ENCODE results near the gene ALG5. TPM values are rescaled to one million over a fixed set of nuclear protein-coding genes. Genes with fewer than 3 reads are reported as not detected.

Gene ALG5
- total RNA-seq, 5 donors from 2014 or later (not counting 1 experiment from before 2014, with no cell fraction given), result 15.8 to 20.3 (median 19.1) TPM

DNA sequence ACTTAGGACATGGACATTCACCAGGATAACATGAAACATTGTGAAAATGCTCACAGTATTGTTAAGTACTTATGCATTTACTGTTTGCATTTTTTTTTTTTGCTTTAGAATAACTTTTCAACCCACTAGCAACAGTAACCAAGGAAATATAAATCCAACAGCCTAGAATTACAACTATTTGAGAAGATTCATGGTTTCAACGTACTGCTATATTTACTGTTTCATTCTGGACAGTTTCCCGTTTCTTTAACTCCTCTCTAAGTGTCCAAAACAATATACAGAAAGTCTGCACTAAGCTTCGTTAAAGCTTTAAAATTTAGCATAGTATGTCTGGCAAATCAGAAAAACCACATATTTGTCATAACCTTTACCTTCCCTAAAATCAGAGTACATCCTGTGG lies 81.8 kb downstream of the ALG5 start:
- ChIA-PET POLR2A (no interaction called here), CTCF (no interaction called here)
- Histone ChIP-seq H3K4me1 (ENCODE audit: control insufficient read depth in 1 of 2, extremely low read depth in 1 of 2, insufficient read depth in 2 of 2, low read length in 2 of 2) (peaks cover 2 to 8% of the 10 kb centered on the region in 2 experiments), H3K27me3 (replicated peaks in 1 of 2; ENCODE audit: control insufficient read depth in 2 of 2, extremely low read depth in 1 of 2, insufficient read depth in 2 of 2, low read length in 1 of 2) (peaks cover 11 to 20% of the 10 kb centered on the region in 2 experiments), H3K36me3 (ENCODE audit: control insufficient read depth in 2 of 2, extremely low read depth in 1 of 2, insufficient read depth in 1 of 2, low read length in 1 of 2) (no peaks in the 10 kb centered on the region), H3K27ac (ENCODE audit: low read length) (no peak overlapping the region), H3K9me3 (no peaks in the 10 kb centered on the region), H3K4me3 (ENCODE audit: control insufficient read depth in 1 of 2, extremely low read depth in 1 of 2, low read length in 1 of 2) (no peak overlapping the region)
- Mint-ChIP-seq H3K27ac (no peak overlapping the region), H3K36me3 (no peaks in the 10 kb centered on the region), H3K27me3 (peaks cover 44 to 67% of the 10 kb centered on the region in 2 donors), H3K4me1 (peaks cover 0 to 12% (median 11%) of the 10 kb centered on the region in 3 donors), H3K9me3 (no peaks in the 10 kb centered on the region), H3K4me3 (no peak overlapping the region)
- 79% methylated on average over 2 of the region's 3 CpGs for WGBS (ENCODE audit: insufficient coverage)
- ATAC-seq (replicated peaks in 1 of 4), result no peak
- DNase-seq, result no peak

DNA sequence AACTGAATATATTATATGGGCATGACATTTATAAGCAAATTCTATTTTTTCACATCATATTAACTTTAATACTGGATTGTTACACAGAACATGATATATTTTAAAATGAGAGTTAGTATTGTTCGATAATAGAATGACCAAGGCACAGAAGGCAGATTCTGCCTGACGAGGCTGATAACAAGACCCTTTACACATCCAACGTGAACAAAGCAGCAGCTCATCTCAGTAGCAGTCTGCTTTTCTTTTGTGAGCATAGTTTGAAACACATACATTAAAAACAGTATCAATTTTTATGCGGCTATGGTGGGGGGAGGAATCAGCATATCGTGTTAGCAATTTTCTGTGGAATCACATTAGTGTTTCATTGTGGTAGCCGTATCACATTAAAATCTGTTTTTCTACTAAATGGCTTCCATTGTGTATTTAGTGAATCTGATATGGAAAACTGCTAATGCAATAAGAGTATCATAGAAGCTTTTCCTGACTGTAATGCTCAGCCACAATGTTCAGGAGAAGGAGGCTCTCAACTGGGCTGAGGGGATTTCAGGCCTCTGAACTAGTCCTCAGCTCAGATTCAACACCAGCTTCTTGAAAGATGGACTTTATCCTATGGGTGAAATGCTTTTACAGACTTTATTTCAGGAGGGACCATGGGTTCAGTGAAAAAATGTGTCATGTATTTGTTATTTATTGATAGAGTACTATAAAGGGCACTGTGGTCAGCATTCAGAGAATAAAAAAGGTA lies 83.1 kb downstream of the ALG5 start:
- peaks cover 2 to 8% of the 10 kb centered on the region in 2 experiments for H3K4me1 ChIP-seq (ENCODE audit: control insufficient read depth in 1 of 2, extremely low read depth in 1 of 2, insufficient read depth in 2 of 2, low read length in 2 of 2)
- ChIA-PET CTCF (no interaction called here), POLR2A (no interaction called here)
- H3K9me3 Mint-ChIP-seq, result no peaks in the 10 kb centered on the region
- peaks cover 7 to 19% of the 10 kb centered on the region in 2 experiments for H3K27me3 ChIP-seq (replicated peaks in 1 of 2; ENCODE audit: control insufficient read depth in 2 of 2, extremely low read depth in 1 of 2, insufficient read depth in 2 of 2, low read length in 1 of 2)
- H3K9me3 ChIP-seq, result no peaks in the 10 kb centered on the region
- H3K4me1 Mint-ChIP-seq, result peaks cover 0 to 12% (median 11%) of the 10 kb centered on the region in 3 donors
- no peak overlapping the region for H3K4me3 Mint-ChIP-seq
- no peak overlapping the region for H3K4me3 ChIP-seq (ENCODE audit: control insufficient read depth in 1 of 2, extremely low read depth in 1 of 2, low read length in 1 of 2)
- no peaks in the 10 kb centered on the region for H3K36me3 ChIP-seq (ENCODE audit: control insufficient read depth in 2 of 2, extremely low read depth in 1 of 2, insufficient read depth in 1 of 2, low read length in 1 of 2)
- H3K27ac Mint-ChIP-seq, result no peak overlapping the region
- H3K27ac ChIP-seq (ENCODE audit: low read length), result no peak overlapping the region
- ATAC-seq (replicated peaks in 1 of 4), result no peak
- 100% methylated on average over 1 of the region's 6 CpGs for WGBS (ENCODE audit: insufficient coverage)
- no peak for DNase-seq
- no peaks in the 10 kb centered on the region for H3K36me3 Mint-ChIP-seq
- H3K27me3 Mint-ChIP-seq, result peaks cover 40 to 57% of the 10 kb centered on the region in 2 donors

DNA sequence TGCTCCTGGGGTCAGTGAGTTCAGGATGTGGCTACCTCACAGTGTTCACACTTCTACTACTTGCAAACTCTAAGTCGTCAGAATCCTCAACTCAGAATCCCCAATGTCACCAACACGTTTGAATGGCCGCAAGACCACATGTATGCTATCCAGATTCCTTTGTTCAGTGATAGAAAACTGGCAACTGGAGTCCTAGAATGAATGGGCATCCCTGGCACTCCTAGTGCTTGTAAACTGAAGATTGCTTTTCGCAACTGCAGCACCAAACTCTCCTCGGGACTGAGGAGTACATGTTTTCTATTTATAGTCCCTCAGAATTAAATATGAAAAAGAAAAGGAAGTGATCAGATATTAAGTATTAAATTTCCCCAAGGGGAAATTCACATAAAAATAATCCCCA lies 84.0 kb downstream of the ALG5 start:
- ChIA-PET CTCF (no interaction called here), POLR2A (no interaction called here)
- no peak overlapping the region for H3K27ac ChIP-seq (ENCODE audit: low read length)
- Mint-ChIP-seq H3K36me3 (no peaks in the 10 kb centered on the region), H3K27ac (no peak overlapping the region), H3K9me3 (no peaks in the 10 kb centered on the region), H3K27me3 (peaks cover 43 to 56% of the 10 kb centered on the region in 2 donors), H3K4me3 (no peak overlapping the region), H3K4me1 (peaks cover 0 to 9% (median 8%) of the 10 kb centered on the region in 3 donors)
- no peak for DNase-seq
- H3K9me3 ChIP-seq, result no peaks in the 10 kb centered on the region
- no peak overlapping the region for H3K4me3 ChIP-seq (ENCODE audit: control insufficient read depth in 1 of 2, extremely low read depth in 1 of 2, low read length in 1 of 2)
- peaks cover 5 to 12% of the 10 kb centered on the region in 2 experiments for H3K27me3 ChIP-seq (replicated peaks in 1 of 2; ENCODE audit: control insufficient read depth in 2 of 2, extremely low read depth in 1 of 2, insufficient read depth in 2 of 2, low read length in 1 of 2)
- no peak for ATAC-seq (replicated peaks in 1 of 4)
- no peaks in the 10 kb centered on the region for H3K36me3 ChIP-seq (ENCODE audit: control insufficient read depth in 2 of 2, extremely low read depth in 1 of 2, insufficient read depth in 1 of 2, low read length in 1 of 2)
- 52% methylated on average over 2 of the region's 5 CpGs for WGBS (ENCODE audit: insufficient coverage)
- peaks cover 2 to 8% of the 10 kb centered on the region in 2 experiments for H3K4me1 ChIP-seq (ENCODE audit: control insufficient read depth in 1 of 2, extremely low read depth in 1 of 2, insufficient read depth in 2 of 2, low read length in 2 of 2)

DNA sequence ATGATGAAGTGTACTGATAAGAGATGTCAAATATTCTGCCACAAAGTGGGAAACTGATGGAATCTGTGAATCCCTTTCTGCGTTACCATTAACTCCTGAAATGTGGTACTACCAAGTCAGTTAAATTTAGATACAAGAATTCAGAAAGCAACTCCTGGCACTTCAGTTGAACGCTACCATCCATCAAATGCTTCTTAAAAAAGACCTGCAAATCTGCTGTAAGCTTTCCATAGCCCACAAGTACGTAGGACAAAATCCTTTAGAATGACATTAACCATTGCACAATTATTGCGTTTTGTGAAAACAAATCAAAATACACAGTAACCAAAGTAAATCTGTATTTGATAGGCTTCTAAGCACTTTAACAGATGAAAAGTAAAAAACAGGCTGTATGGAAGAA lies 84.5 kb downstream of the ALG5 start:
- ChIA-PET CTCF (no interaction called here), POLR2A (no interaction called here)
- peaks cover 2 to 6% of the 10 kb centered on the region in 2 experiments for H3K4me1 ChIP-seq (ENCODE audit: control insufficient read depth in 1 of 2, extremely low read depth in 1 of 2, insufficient read depth in 2 of 2, low read length in 2 of 2)
- H3K27ac ChIP-seq (ENCODE audit: low read length), result no peak overlapping the region
- H3K4me1 Mint-ChIP-seq, result peaks cover 0 to 9% (median 8%) of the 10 kb centered on the region in 3 donors
- no peak overlapping the region for H3K27ac Mint-ChIP-seq
- H3K27me3 Mint-ChIP-seq, result peaks cover 43 to 56% of the 10 kb centered on the region in 2 donors
- H3K9me3 ChIP-seq, result no peaks in the 10 kb centered on the region
- DNase-seq, result no peak
- no peaks in the 10 kb centered on the region for H3K36me3 ChIP-seq (ENCODE audit: control insufficient read depth in 2 of 2, extremely low read depth in 1 of 2, insufficient read depth in 1 of 2, low read length in 1 of 2)
- H3K36me3 Mint-ChIP-seq, result no peaks in the 10 kb centered on the region
- WGBS (ENCODE audit: insufficient coverage), result 100% methylated on average over 2 of the region's 4 CpGs
- no peak for ATAC-seq (replicated peaks in 1 of 4)
- H3K4me3 Mint-ChIP-seq, result no peak overlapping the region
- H3K4me3 ChIP-seq (ENCODE audit: control insufficient read depth in 1 of 2, extremely low read depth in 1 of 2, low read length in 1 of 2), result no peak overlapping the region
- H3K9me3 Mint-ChIP-seq, result no peaks in the 10 kb centered on the region
- H3K27me3 ChIP-seq (replicated peaks in 1 of 2; ENCODE audit: control insufficient read depth in 2 of 2, extremely low read depth in 1 of 2, insufficient read depth in 2 of 2, low read length in 1 of 2), result peaks cover 5 to 10% of the 10 kb centered on the region in 2 experiments

DNA sequence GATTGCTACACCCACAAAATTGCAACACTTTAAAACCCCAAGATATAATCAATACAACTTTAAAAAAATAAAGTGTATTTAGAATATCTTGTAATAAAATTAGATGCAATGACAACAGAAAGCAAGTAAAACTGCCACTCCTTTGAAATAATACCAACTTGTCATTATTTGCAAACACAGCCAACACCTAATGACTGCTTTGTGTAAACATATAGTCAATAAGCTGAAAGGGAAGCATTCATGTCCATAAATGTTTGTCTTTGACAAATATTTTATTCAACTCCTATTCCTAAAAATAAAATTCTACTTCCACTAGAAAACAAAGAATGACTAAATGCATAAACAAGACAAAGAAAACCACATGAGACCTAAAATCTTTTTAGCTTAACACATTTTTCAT lies 85.7 kb downstream of the ALG5 start:
- Histone ChIP-seq H3K27ac (ENCODE audit: low read length) (no peak overlapping the region), H3K27me3 (replicated peaks in 1 of 2; ENCODE audit: control insufficient read depth in 2 of 2, extremely low read depth in 1 of 2, insufficient read depth in 2 of 2, low read length in 1 of 2) (peaks cover 5% of the 10 kb centered on the region in 2 experiments), H3K36me3 (ENCODE audit: control insufficient read depth in 2 of 2, extremely low read depth in 1 of 2, insufficient read depth in 1 of 2, low read length in 1 of 2) (no peaks in the 10 kb centered on the region), H3K4me3 (ENCODE audit: control insufficient read depth in 1 of 2, extremely low read depth in 1 of 2, low read length in 1 of 2) (no peak overlapping the region), H3K9me3 (no peaks in the 10 kb centered on the region), H3K4me1 (ENCODE audit: control insufficient read depth in 1 of 2, extremely low read depth in 1 of 2, insufficient read depth in 2 of 2, low read length in 2 of 2) (no peaks in the 10 kb centered on the region)
- Mint-ChIP-seq H3K4me3 (no peak overlapping the region), H3K36me3 (no peaks in the 10 kb centered on the region), H3K9me3 (no peaks in the 10 kb centered on the region), H3K4me1 (no peaks in the 10 kb centered on the region), H3K27me3 (peaks cover 36 to 47% of the 10 kb centered on the region in 2 donors), H3K27ac (no peak overlapping the region)
- CTCF ChIA-PET, result no interaction called here
- DNase-seq (no peak), ATAC-seq (replicated peaks in 1 of 4) (no peak)
- POLR2A ChIA-PET, result no interaction called here

DNA sequence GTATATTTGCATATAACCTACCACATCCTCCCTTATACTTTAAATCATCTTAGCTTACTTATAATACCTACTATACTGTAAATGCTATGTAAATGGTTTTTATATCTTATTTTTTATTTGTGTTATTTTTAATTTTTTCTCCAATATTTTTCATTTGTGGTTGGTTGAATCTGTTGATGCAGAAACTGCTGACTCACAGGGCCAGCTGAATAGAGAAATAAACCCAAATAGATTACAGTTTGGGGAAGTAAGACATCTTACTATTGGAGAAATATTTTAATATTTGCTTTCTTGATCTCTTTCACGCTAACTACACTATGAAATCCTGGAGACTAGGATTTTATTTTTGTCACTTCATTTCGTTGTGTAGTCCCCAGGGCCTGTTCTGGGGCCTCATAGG lies 86.2 kb downstream of the ALG5 start:
- H3K27me3 ChIP-seq (replicated peaks in 1 of 2; ENCODE audit: control insufficient read depth in 2 of 2, extremely low read depth in 1 of 2, insufficient read depth in 2 of 2, low read length in 1 of 2), result peaks cover 5% of the 10 kb centered on the region in 2 experiments
- no CpG with 5 or more reads among the region's 2 CpGs for WGBS (ENCODE audit: insufficient coverage)
- H3K9me3 ChIP-seq, result no peaks in the 10 kb centered on the region
- no peak overlapping the region for H3K27ac ChIP-seq (ENCODE audit: low read length)
- no peaks in the 10 kb centered on the region for H3K36me3 ChIP-seq (ENCODE audit: control insufficient read depth in 2 of 2, extremely low read depth in 1 of 2, insufficient read depth in 1 of 2, low read length in 1 of 2)
- no peak overlapping the region for H3K4me3 ChIP-seq (ENCODE audit: control insufficient read depth in 1 of 2, extremely low read depth in 1 of 2, low read length in 1 of 2)
- H3K36me3 Mint-ChIP-seq, result no peaks in the 10 kb centered on the region
- H3K4me1 Mint-ChIP-seq, result no peaks in the 10 kb centered on the region
- CTCF ChIA-PET, result no interaction called here
- H3K27me3 Mint-ChIP-seq, result peaks cover 31 to 42% of the 10 kb centered on the region in 2 donors
- no peak overlapping the region for H3K27ac Mint-ChIP-seq
- ATAC-seq (replicated peaks in 1 of 4), result no peak
- no peak overlapping the region for H3K4me3 Mint-ChIP-seq
- no peak for DNase-seq
- H3K4me1 ChIP-seq (ENCODE audit: control insufficient read depth in 1 of 2, extremely low read depth in 1 of 2, insufficient read depth in 2 of 2, low read length in 2 of 2), result no peaks in the 10 kb centered on the region
- H3K9me3 Mint-ChIP-seq, result no peaks in the 10 kb centered on the region
- POLR2A ChIA-PET, result no interaction called here

Data from T-cell (primary cell).